Spleen (tissue), 11 donors: ENCODE data around the gene PCSK4. TPM values are rescaled to one million over a fixed set of nuclear protein-coding genes. Genes with fewer than 3 reads are reported as not detected.
A peak's percentile ranks its signal among the peaks of the same experiment; 100 is the strongest.

Experiments used
- DNase-seq: peaks from one replicate; pipeline ENCODE4 v3.0.0-alpha.2; 2020
- H3K27ac ChIP-seq, 8 donors: fragments of 200-600 bp; sonication (generic) in 7 of 8; 1 replicate in 4 of 8; 2 replicates in 4 of 8; pipeline versions ENCODE4 v1.5.0 to v1.8.0; 2016 to 2021; ENCODE audit warnings: inconsistent platforms in 4 of 8, mild to moderate bottlenecking in 4 of 8, moderate library complexity in 1 of 8
- H3K27me3 ChIP-seq, 7 donors: fragments of 200-600 bp; sonication (generic) in 6 of 7; replicated peaks in 1 of 7; 1 replicate in 4 of 7; 2 replicates in 3 of 7; pipeline versions ENCODE4 v1.5.0 to v1.8.0; 2016 to 2021; ENCODE audit warnings: inconsistent platforms in 3 of 7, mild to moderate bottlenecking in 1 of 7
- H3K36me3 ChIP-seq, 6 donors: fragments of 200-600 bp; sonication (generic) in 5 of 6; 1 replicate in 4 of 6; 2 replicates in 2 of 6; pipeline versions ENCODE4 v1.5.0 to v1.8.0; 2016 to 2021; ENCODE audit warnings: inconsistent platforms in 2 of 6
- H3K4me1 ChIP-seq, 6 donors: fragments of 200-600 bp; sonication (generic) in 5 of 6; 1 replicate in 3 of 6; 2 replicates in 3 of 6; pipeline versions ENCODE4 v1.5.0 to v1.8.0; 2016 to 2021; ENCODE audit warnings: inconsistent platforms in 3 of 6
- H3K4me3 ChIP-seq, 8 donors: fragments of 200-600 bp; sonication (generic) in 7 of 8; 1 replicate in 4 of 8; 2 replicates in 4 of 8; pipeline versions ENCODE4 v1.5.0 to v1.8.0; 2016 to 2021; ENCODE audit warnings: inconsistent platforms in 4 of 8, mild to moderate bottlenecking in 4 of 8, moderate library complexity in 2 of 8
- H3K9me3 ChIP-seq, 8 donors: fragments of 200-600 bp; sonication (generic) in 7 of 8; 1 replicate in 4 of 8; 2 replicates in 4 of 8; pipeline versions ENCODE4 v1.5.0 to v1.8.0; 2016 to 2021; ENCODE audit warnings: inconsistent platforms in 4 of 8
- CTCF ChIP-seq, 11 experiments: fragments of 200-600 bp in 7 of 11; fragments of 450-650 bp in 4 of 11; sonication (generic) in 4 of 11; IDR thresholded peaks in 8 of 11; conservative IDR thresholded peaks in 3 of 11; 1 replicate in 7 of 11; 2 replicates in 4 of 11; pipeline versions ENCODE4 v1.4.0 to v1.8.0; 2016 to 2021; ENCODE audit warnings: antibody characterized with exemption in 11 of 11, inconsistent platforms in 4 of 11, mild to moderate bottlenecking in 1 of 11
- POLR2A ChIP-seq, 3 donors: fragments of 450-650 bp; IDR thresholded peaks; one replicate each; pipeline ENCODE4 v1.5.1; 2017; ENCODE audit warnings: antibody characterized with exemption in 3 of 3, mild to moderate bottlenecking in 1 of 3
- POLR2AphosphoS5 ChIP-seq, 3 donors: sonication (generic); formaldehyde crosslinking; IDR thresholded peaks; one replicate each; pipeline ENCODE4 v1.5.1; 2017; ENCODE audit warnings: antibody characterized with exemption in 3 of 3
- WGBS, 5 donors: extraction: QIAGEN DNeasy Blood & Tissue Kit in 3 of 5; methylation state at CpG; one replicate each; pipeline versions ENCODE4 v1.1.5 to v1.1.7; 2013 to 2018; 5-methylcytosine and 5-hydroxymethylcytosine counted together
- intact Hi-C: fragments of 100-400 bp; cut with DNase I; formaldehyde crosslinking; loops from one replicate; pipeline ENCODE4 v1.15.0; 2023; ENCODE audit warnings: low total_unique reads
- polyA plus RNA-seq, 3 donors: library from polyadenylated mRNA; stranded (reverse); fragments of 200-250 nt; gene quantifications; one replicate each; pipeline ENCODE4 v1.2.1, GENCODE V29; 2013
- total RNA-seq, 7 donors: library from RNA; depleted of rRNA in 3 of 7; stranded (reverse); fragments of >200 nt in 3 of 7; fragmentation: NEBNext Ultra II Directional in 4 of 7; extraction: Animal tissue kit (Norgen Biotek cat#: 25700) in 4 of 7; gene quantifications; one replicate each; pipeline versions ENCODE4 v1.1.0 to v1.2.1, GENCODE V29; 2016 to 2021
- donor health status: healthy with polysubstance abuse.
- donor health status: DM: no; HTN: no; CAD: no; lungs with moderate emphysema.
- donor health status: DM: no; HTN: no; CAD: no.
- donor health status: Bipolar disorder and iron deficiency.
- donor health status: healthy.
- donor health status: DM: no; HTN: no; CAD: no.
- donor health status: DM: yes; HTN: yes; CAD: no.

PCSK4 gene
- total and polyA plus RNA-seq, 10 donors = 1.1 to 4.2 (median 1.9) TPM

- DNase-seq = no peak
- H3K4me1 ChIP-seq = peaks cover 5 to 22% (median 15%) of the 10 kb centered on the region in 6 donors
- no peaks in the 10 kb centered on the region for H3K36me3 ChIP-seq
- no peak overlapping the region for H3K4me3 ChIP-seq
- TF ChIP-seq POLR2AphosphoS5 (IDR thresholded peaks at IDR 0.05) (no peak), POLR2A (IDR thresholded peaks at IDR 0.05) (no peak), CTCF (IDR thresholded peaks at IDR 0.05 in 8 of 11, conservative IDR thresholded peaks at IDR 0.05 in 3 of 11) (no peak)
- WGBS, 5 donors = 51 to 74% (median 68%) methylated on average over 10 to 14 of the region's 14 CpGs
- peaks cover 0 to 100% (median 55%) of the 10 kb centered on the region in 7 donors for H3K27me3 ChIP-seq
- peaks cover 0 to 5% (median 0%) of the 10 kb centered on the region in 8 donors for H3K9me3 ChIP-seq
- H3K27ac ChIP-seq = no peak overlapping the region
- intact Hi-C loops = no loop called here
These were observed 25.0 kb upstream of the PCSK4 start for GRCh38 chr19:1514986-1515721.

DNA sequence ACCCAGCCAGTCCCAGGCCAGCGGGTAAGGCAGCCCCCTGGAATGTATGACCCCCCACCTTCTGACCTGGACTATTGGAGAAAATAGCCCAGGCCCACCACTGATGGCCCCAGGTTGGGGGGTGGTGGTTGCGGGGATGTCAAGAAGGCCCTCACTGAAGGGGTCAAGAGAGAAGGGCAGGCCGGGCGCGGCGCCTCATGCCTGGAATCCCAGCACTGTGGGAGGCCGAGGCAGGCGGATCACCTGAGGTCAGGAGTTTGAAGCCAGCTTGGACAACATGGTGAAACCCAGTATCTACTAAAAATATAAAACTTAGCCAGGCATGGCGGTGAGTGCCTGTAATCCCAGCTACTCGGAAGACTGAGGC is 24.1 kb upstream of the PCSK4 start:
- 72 to 85% (median 74%) methylated on average over 7 to 10 of the region's 10 CpGs for WGBS, 5 donors
- H3K36me3 ChIP-seq = no peaks in the 10 kb centered on the region
- TF ChIP-seq POLR2A (IDR thresholded peaks at IDR 0.05) (no peak), POLR2AphosphoS5 (IDR thresholded peaks at IDR 0.05) (no peak), CTCF (IDR thresholded peaks at IDR 0.05 in 8 of 11, conservative IDR thresholded peaks at IDR 0.05 in 3 of 11) (no peak)
- no peak overlapping the region for H3K4me3 ChIP-seq
- H3K4me1 ChIP-seq = peaks cover 5 to 22% (median 15%) of the 10 kb centered on the region in 6 donors
- intact Hi-C loops = no loop called here
- no peak for DNase-seq
- H3K27me3 ChIP-seq = peaks cover 0 to 97% (median 52%) of the 10 kb centered on the region in 7 donors
- peaks cover 0 to 5% (median 0%) of the 10 kb centered on the region in 8 donors for H3K9me3 ChIP-seq
- H3K27ac ChIP-seq = no peak overlapping the region

DNA sequence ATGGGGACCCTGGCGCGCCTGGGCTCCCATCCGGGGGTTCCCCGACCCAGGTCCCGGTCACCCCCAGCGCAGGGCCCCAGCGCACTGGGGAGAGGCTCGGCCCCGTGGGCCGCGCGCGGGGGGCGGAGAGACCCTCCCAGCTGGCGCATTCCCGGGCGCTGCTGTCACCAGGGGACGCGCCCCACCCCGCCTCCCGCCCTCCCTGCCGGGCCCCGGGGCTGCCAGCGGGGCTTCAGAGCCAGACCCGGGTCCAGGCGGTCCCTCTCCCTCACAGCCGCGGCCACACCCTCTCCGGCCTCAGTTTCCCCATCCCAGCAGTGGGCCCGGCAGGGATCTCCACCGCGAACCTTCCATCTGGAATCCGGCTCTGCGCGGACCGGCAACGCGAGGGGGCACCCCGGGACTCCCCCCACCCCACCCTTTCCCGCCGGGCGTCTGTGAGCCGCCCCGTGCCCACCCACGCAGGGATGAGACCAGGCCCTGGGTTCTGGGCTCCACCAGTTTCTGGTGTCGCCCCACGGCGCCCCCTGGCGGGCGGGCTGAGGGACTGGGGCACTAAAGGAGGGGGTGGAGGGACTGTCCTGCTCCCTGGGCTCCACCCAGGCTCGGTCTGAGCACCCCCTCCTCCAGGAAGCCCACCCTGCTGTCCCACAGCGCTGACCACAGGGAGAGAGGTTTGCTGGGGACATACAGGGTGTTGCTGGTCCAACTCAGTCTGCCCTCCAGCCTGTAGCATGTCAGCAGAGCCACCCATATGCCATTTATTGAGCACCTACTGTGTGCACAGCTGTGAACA is 23.5 kb upstream of the PCSK4 start:
- H3K27me3 ChIP-seq = peaks cover 0 to 97% (median 51%) of the 10 kb centered on the region in 7 donors
- intact Hi-C loops = no loop called here
- 7 to 19% (median 9%) methylated on average over 31 to 52 of the region's 52 CpGs for WGBS, 5 donors
- H3K27ac ChIP-seq = peak overlapping the region in 1 of 8 donors; percentile 24
- H3K4me3 ChIP-seq = peak overlapping the region in 6 of 8 donors; percentile 16 to 69 (median 37)
- peaks cover 0 to 5% (median 0%) of the 10 kb centered on the region in 8 donors for H3K9me3 ChIP-seq
- peaks cover 5 to 23% (median 15%) of the 10 kb centered on the region in 6 donors for H3K4me1 ChIP-seq
- peak; percentile 89 for DNase-seq
- H3K36me3 ChIP-seq = no peaks in the 10 kb centered on the region
- TF ChIP-seq CTCF (IDR thresholded peaks at IDR 0.05 in 8 of 11, conservative IDR thresholded peaks at IDR 0.05 in 3 of 11) (peak in 10 of 11 experiments; percentile 2 to 80 (median 60)), POLR2A (IDR thresholded peaks at IDR 0.05) (no peak)
